HepG2 (cell line): ENCODE results near the gene ERF. TPM values are rescaled to one million over a fixed set of nuclear protein-coding genes. Genes with fewer than 3 reads are reported as not detected.

ENCODE experiments used
- GFI1 ChIP-seq: sonication (generic); formaldehyde crosslinking; IDR thresholded peaks from 2 replicates; pipeline ENCODE4 v1.5.0; 2020; ENCODE audit warnings: missing genetic modification reagents, mild to moderate bottlenecking, borderline replicate concordance
- KDM3A ChIP-seq: IDR thresholded peaks from 2 replicates; pipeline ENCODE4 v1.6.1; 2018; ENCODE audit warnings: low read depth, missing compliant biosample characterization
- NR2F2 ChIP-seq: IDR thresholded peaks from 2 replicates; pipeline ENCODE4 v1.6.1; 2012; ENCODE audit warnings: low read depth, inconsistent platforms, borderline replicate concordance
- RXRB ChIP-seq: IDR thresholded peaks from 2 replicates; pipeline ENCODE4 v1.6.1; 2016; ENCODE audit warnings: borderline replicate concordance, missing genetic modification reagents, missing compliant biosample characterization
- SETDB1 ChIP-seq: sonication (generic); formaldehyde crosslinking; IDR thresholded peaks from 2 replicates; pipeline ENCODE4 v1.5.1; 2020; ENCODE audit warnings: missing genetic modification reagents, mild to moderate bottlenecking, borderline replicate concordance
- SMYD3 ChIP-seq: sonication (generic); formaldehyde crosslinking; IDR thresholded peaks from 2 replicates; pipeline ENCODE4 v1.8.1; 2023; ENCODE audit warnings: mild to moderate bottlenecking, missing genetic modification reagents
- TBL1XR1 ChIP-seq: fragments of 150-350 bp; IDR thresholded peaks from 2 replicates; pipeline ENCODE4 v1.6.1; 2014; ENCODE audit warnings: borderline replicate concordance, low read length; ENCODE audit not compliant: partially characterized antibody
- ZBTB20 ChIP-seq: sonication (generic); formaldehyde crosslinking; IDR thresholded peaks from 2 replicates; pipeline ENCODE4 v1.8.1; 2023; ENCODE audit warnings: missing genetic modification reagents, low read depth, mild to moderate bottlenecking, borderline replicate concordance
- ZBTB38 ChIP-seq: sonication (generic); formaldehyde crosslinking; IDR thresholded peaks from 2 replicates; pipeline ENCODE4 v1.5.1; 2020; ENCODE audit warnings: mild to moderate bottlenecking, missing genetic modification reagents
- ZNF570 ChIP-seq: sonication (generic); formaldehyde crosslinking; IDR thresholded peaks from 2 replicates; pipeline ENCODE4 v1.4.0; 2020; ENCODE audit warnings: mild to moderate bottlenecking, missing genetic modification reagents, borderline replicate concordance
- ZNF747 ChIP-seq: sonication (generic); formaldehyde crosslinking; IDR thresholded peaks from 2 replicates; pipeline ENCODE4 v1.8.1; 2023; ENCODE audit warnings: missing genetic modification reagents, mild to moderate bottlenecking, borderline replicate concordance
- polyA plus RNA-seq, 8 experiments: library from polyadenylated mRNA; depleted of rRNA in 3 of 8; stranded (reverse) in 7 of 8; unstranded in 1 of 8; fragments of >200 nt; fragmentation: Illumina TruSeq in 4 of 8; extraction: Trizol in 4 of 8; gene quantifications; 2 replicates each; pipeline versions ENCODE4 v1.2.1 to v1.2.3, GENCODE V29; 2011 to 2016; ENCODE audit warnings: low read depth in 4 of 8, missing spikeins in 1 of 8, mixed read lengths in 1 of 8; ENCODE audit not compliant: insufficient read depth in 1 of 8
- total RNA-seq, 5 experiments: library from RNA; depleted of rRNA; stranded (reverse); fragments of >200 nt; fragmentation: Illumina TruSeq; extraction: Trizol; gene quantifications; 2 replicates each; pipeline ENCODE4 v1.2.3, GENCODE V29; 2016; ENCODE audit warnings: low read depth in 1 of 5
- TF ChIP-seq, protein P1 (sequence below): IDR thresholded peaks from 2 replicates; pipeline ENCODE4 v1.6.1; 2016; ENCODE audit warnings: low read depth
- TF ChIP-seq, protein P2 (sequence below): sonication (generic); formaldehyde crosslinking; IDR thresholded peaks from 2 replicates; pipeline ENCODE4 v1.4.0; 2020; ENCODE audit warnings: mild to moderate bottlenecking, missing genetic modification reagents, borderline replicate concordance
- TF ChIP-seq, protein P3 (sequence below): sonication (generic); formaldehyde crosslinking; IDR thresholded peaks from 2 replicates; pipeline ENCODE4 v1.8.0; 2022; ENCODE audit warnings: mild to moderate bottlenecking, missing genetic modification reagents, borderline replicate concordance
- TF ChIP-seq, protein P4 (sequence below): sonication (generic); formaldehyde crosslinking; IDR thresholded peaks from 2 replicates; pipeline ENCODE4 v1.4.0; 2020; ENCODE audit warnings: missing genetic modification reagents
- TF ChIP-seq, protein P5 (sequence below): sonication (generic); formaldehyde crosslinking; IDR thresholded peaks from 2 replicates; pipeline ENCODE4 v1.4.0; 2020; ENCODE audit warnings: mild to moderate bottlenecking, missing genetic modification reagents, borderline replicate concordance

ERF gene
- total and polyA plus RNA-seq, 2 of the 13 experiments (the other 11 are each of a cell fraction or from before 2014, with no cell fraction given), result 67.1 to 69.9 TPM

DNA sequence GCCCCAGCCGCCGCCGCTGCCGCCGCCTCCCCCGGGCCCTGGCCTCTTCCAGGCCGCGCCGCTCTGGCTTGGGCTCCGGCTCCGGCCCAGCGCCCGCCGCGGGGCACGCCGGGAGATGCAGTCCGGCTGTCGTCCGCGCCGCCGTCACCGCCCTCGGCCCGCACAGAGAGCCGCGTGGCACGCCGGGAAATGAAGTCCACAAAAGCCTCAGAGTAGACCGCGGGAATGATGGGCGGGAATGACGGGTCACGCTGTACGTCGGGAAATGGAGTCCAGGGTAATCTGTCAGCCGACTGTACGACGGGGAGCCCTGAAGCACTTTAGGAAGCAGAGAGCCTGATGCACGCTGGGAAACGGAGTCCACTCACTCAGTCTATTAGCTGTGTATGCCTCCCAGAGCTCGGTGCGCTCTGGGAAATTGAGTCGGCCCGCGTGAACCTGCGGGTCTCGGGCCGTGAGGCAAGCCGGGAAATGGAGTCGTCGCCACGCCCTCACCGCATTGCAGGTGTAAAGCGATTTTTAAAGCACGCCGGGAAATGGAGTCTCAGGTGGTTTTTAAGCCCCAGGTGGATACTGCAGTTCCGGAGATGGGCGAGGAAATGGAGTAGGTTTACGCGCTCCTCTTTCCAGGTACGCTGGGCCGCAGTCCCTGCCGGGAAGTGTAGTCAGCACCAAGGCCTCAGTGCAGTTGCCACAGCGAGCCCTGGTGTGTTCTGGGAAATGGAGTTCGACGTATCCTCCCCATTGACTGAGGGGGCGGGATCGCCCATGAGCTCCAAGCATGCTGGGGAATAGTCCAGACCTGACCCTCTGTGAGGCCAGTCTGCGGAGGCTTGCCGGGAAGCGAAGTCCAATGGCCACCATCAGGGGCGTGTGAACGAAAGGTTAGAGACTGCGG, 12.2 kb downstream of the ERF start, which contains the start of gene GSK3A (continued):
- TF ChIP-seq, protein P1, sequence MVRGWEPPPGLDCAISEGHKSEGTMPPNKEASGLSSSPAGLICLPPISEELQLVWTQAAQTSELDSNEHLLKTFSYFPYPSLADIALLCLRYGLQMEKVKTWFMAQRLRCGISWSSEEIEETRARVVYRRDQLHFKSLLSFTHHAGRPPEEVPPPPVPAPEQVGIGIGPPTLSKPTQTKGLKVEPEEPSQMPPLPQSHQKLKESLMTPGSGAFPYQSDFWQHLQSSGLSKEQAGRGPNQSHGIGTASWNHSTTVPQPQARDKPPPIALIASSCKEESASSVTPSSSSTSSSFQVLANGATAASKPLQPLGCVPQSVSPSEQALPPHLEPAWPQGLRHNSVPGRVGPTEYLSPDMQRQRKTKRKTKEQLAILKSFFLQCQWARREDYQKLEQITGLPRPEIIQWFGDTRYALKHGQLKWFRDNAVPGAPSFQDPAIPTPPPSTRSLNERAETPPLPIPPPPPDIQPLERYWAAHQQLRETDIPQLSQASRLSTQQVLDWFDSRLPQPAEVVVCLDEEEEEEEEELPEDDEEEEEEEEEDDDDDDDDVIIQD (CRISPR knock-in tag), result peak; percentile 22; the same call in 1 of the 2 replicates
- no peak for TF ChIP-seq ZNF747 (CRISPR knock-in tag)
- TF ChIP-seq RXRB (CRISPR knock-in tag), result peak; percentile 78
- no peak for TF ChIP-seq SETDB1 (CRISPR knock-in tag)
- TF ChIP-seq ZNF570 (CRISPR knock-in tag), result no peak
- TF ChIP-seq, protein P2, sequence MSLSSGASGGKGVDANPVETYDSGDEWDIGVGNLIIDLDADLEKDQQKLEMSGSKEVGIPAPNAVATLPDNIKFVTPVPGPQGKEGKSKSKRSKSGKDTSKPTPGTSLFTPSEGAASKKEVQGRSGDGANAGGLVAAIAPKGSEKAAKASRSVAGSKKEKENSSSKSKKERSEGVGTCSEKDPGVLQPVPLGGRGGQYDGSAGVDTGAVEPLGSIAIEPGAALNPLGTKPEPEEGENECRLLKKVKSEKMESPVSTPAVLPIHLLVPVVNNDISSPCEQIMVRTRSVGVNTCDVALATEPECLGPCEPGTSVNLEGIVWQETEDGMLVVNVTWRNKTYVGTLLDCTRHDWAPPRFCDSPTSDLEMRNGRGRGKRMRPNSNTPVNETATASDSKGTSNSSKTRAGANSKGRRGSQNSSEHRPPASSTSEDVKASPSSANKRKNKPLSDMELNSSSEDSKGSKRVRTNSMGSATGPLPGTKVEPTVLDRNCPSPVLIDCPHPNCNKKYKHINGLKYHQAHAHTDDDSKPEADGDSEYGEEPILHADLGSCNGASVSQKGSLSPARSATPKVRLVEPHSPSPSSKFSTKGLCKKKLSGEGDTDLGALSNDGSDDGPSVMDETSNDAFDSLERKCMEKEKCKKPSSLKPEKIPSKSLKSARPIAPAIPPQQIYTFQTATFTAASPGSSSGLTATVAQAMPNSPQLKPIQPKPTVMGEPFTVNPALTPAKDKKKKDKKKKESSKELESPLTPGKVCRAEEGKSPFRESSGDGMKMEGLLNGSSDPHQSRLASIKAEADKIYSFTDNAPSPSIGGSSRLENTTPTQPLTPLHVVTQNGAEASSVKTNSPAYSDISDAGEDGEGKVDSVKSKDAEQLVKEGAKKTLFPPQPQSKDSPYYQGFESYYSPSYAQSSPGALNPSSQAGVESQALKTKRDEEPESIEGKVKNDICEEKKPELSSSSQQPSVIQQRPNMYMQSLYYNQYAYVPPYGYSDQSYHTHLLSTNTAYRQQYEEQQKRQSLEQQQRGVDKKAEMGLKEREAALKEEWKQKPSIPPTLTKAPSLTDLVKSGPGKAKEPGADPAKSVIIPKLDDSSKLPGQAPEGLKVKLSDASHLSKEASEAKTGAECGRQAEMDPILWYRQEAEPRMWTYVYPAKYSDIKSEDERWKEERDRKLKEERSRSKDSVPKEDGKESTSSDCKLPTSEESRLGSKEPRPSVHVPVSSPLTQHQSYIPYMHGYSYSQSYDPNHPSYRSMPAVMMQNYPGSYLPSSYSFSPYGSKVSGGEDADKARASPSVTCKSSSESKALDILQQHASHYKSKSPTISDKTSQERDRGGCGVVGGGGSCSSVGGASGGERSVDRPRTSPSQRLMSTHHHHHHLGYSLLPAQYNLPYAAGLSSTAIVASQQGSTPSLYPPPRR (CRISPR knock-in tag), result no peak
- TF ChIP-seq ZBTB20 (CRISPR knock-in tag), result no peak
- no peak; the same call in 1 of the 2 replicates for TF ChIP-seq KDM3A (CRISPR knock-in tag)
- TF ChIP-seq TBL1XR1, result no peak
- TF ChIP-seq, protein P3, sequence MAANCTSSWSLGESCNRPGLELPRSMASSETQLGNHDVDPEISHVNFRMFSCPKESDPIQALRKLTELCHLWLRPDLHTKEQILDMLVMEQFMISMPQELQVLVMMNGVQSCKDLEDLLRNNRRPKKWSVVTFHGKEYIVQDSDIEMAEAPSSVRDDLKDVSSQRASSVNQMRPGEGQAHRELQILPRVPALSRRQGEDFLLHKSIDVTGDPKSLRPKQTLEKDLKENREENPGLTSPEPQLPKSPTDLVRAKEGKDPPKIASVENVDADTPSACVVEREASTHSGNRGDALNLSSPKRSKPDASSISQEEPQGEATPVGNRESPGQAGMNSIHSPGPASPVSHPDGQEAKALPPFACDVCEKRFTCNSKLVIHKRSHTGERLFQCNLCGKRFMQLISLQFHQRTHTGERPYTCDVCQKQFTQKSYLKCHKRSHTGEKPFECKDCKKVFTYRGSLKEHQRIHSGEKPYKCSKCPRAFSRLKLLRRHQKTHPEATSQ (CRISPR knock-in tag), result no peak
- TF ChIP-seq SMYD3, result no peak
- TF ChIP-seq, protein P4, sequence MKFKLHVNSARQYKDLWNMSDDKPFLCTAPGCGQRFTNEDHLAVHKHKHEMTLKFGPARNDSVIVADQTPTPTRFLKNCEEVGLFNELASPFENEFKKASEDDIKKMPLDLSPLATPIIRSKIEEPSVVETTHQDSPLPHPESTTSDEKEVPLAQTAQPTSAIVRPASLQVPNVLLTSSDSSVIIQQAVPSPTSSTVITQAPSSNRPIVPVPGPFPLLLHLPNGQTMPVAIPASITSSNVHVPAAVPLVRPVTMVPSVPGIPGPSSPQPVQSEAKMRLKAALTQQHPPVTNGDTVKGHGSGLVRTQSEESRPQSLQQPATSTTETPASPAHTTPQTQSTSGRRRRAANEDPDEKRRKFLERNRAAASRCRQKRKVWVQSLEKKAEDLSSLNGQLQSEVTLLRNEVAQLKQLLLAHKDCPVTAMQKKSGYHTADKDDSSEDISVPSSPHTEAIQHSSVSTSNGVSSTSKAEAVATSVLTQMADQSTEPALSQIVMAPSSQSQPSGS (CRISPR knock-in tag), result peak; percentile 81; the same call in 1 of the 2 replicates
- TF ChIP-seq ZBTB38 (CRISPR knock-in tag), result no peak; the same call in 1 of the 2 replicates
- no peak for TF ChIP-seq GFI1 (CRISPR knock-in tag)
- TF ChIP-seq NR2F2, result peak; percentile 31; the same call in 1 of the 2 replicates
- TF ChIP-seq, protein P5, sequence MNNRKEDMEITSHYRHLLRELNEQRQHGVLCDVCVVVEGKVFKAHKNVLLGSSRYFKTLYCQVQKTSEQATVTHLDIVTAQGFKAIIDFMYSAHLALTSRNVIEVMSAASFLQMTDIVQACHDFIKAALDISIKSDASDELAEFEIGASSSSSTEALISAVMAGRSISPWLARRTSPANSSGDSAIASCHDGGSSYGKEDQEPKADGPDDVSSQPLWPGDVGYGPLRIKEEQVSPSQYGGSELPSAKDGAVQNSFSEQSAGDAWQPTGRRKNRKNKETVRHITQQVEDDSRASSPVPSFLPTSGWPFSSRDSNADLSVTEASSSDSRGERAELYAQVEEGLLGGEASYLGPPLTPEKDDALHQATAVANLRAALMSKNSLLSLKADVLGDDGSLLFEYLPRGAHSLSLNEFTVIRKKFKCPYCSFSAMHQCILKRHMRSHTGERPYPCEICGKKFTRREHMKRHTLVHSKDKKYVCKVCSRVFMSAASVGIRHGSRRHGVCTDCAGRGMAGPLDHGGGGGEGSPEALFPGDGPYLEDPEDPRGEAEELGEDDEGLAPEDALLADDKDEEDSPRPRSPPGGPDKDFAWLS (CRISPR knock-in tag), result no peak
